ENCODE results near the gene PLA2G4D.

DNA sequence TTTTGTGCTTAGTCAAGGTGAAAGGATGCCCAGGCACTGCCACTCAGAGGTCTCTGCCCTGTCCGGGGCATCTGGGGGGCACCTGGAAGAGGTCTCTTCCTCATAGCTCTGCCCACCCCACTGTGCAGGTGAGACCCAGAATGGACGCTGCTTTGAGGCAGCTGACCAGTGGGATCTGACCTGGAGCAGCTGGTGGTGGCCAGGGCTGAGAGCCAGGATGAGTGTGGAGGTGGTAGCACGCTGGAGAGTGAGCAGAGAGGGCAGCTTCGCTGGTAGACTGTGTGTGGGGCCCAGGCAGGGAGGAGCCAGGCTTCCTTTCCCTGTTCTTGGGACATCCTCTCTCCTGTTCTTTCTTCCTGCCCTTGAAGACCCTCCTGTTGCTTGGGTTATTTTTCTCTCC, 41.4 kb downstream of the PLA2G4D start:
- TF ChIP-seq CTCF (IDR thresholded peaks at IDR 0.05; ENCODE audit: extremely low read depth in 1 of 2, insufficient read depth in 1 of 2, low read depth in 1 of 2, low read length in 2 of 2) (no peak), POLR2A (IDR thresholded peaks at IDR 0.05; ENCODE audit: low read depth, low read length) (no peak), EZH2 (IDR thresholded peaks at IDR 0.05; ENCODE audit: borderline replicate concordance, low read depth, low read length, severe bottlenecking) (no peak), FOS (IDR thresholded peaks at IDR 0.05; ENCODE audit: borderline replicate concordance, insufficient read depth, low read length) (no peak), POLR2AphosphoS5 (IDR thresholded peaks at IDR 0.05; ENCODE audit: insufficient read depth, low read depth, low read length) (no peak), JUN (IDR thresholded peaks at IDR 0.05; ENCODE audit: borderline replicate concordance, insufficient read depth, insufficient read length, low read depth) (no peak), MYC (IDR thresholded peaks at IDR 0.05; ENCODE audit: low read depth, low read length) (no peak)
